Measurements from ENCODE around the gene PNPLA6. TPM values are rescaled to one million over a fixed set of nuclear protein-coding genes. Genes with fewer than 3 reads are reported as not detected.

The PNPLA6 gene
- total and polyA plus RNA-seq, 9 of the 15 experiments (the other 6 are each of a cell fraction or from before 2014, with no cell fraction given), result 0.07 to 30.2 (median 8.3) TPM

- TF ChIP-seq VEZF1 (CRISPR knock-in tag; IDR thresholded peaks at IDR 0.05) (no peak; the same call in 1 of the 2 replicates), E2F4 (CRISPR knock-in tag; IDR thresholded peaks at IDR 0.05; ENCODE audit: low read depth) (no peak), CC2D1A (IDR thresholded peaks at IDR 0.05) (peak; percentile 44; the same call in 1 of the 2 replicates), ZNF165 (CRISPR knock-in tag; IDR thresholded peaks at IDR 0.05; ENCODE audit: borderline replicate concordance) (no peak), CEBPZ (IDR thresholded peaks at IDR 0.05; ENCODE audit: borderline replicate concordance, low read depth, low read length) (no peak), ZNF717 (CRISPR knock-in tag; IDR thresholded peaks at IDR 0.05) (no peak), NR4A1 (CRISPR knock-in tag; IDR thresholded peaks at IDR 0.05) (no peak), NR4A1 (tag; IDR thresholded peaks at IDR 0.05) (peak; percentile 75), TSHZ1 (CRISPR knock-in tag; IDR thresholded peaks at IDR 0.05) (no peak), PHB (CRISPR knock-in tag; IDR thresholded peaks at IDR 0.05) (no peak), ID3 (CRISPR knock-in tag; IDR thresholded peaks at IDR 0.05) (no peak), ID3 (tag; IDR thresholded peaks at IDR 0.05) (no peak), FOXJ2 (tag; IDR thresholded peaks at IDR 0.05) (no peak), ETV1 (tag; conservative IDR thresholded peaks at IDR 0.05; ENCODE audit: low read depth) (no peak), MEIS2 (IDR thresholded peaks at IDR 0.05; ENCODE audit: partially characterized antibody) (peak; percentile 26), BDP1 (IDR thresholded peaks at IDR 0.05; ENCODE audit: insufficient read depth, insufficient read length) (no peak), ZNF507 (tag; conservative IDR thresholded peaks at IDR 0.05) (no peak), LCOR (CRISPR knock-in tag; IDR thresholded peaks at IDR 0.05) (no peak)
These were observed 41.0 kb upstream of the PNPLA6 start (continued) for GRCh38 chr19:7494416-7495098.
